Stimulated activated CD8-positive, alpha-beta memory T cell treated with anti-CD3 and anti-CD28 coated beads, Interleukin-12 subunit alpha, Interleukin-12 subunit beta, amount 100 ng/mL, for 24 hours (primary cell): ENCODE data around the gene LENEP.

Experiments
- DNase-seq: peaks from one replicate; pipeline ENCODE4 v3.0.0-alpha.2; 2020; ENCODE audit errors: extremely low read depth

LENEP gene

GRCh38 chr1:155010211-155010918 is 17.0 kb downstream of the LENEP start:
- DNase-seq, result no peak

DNA sequence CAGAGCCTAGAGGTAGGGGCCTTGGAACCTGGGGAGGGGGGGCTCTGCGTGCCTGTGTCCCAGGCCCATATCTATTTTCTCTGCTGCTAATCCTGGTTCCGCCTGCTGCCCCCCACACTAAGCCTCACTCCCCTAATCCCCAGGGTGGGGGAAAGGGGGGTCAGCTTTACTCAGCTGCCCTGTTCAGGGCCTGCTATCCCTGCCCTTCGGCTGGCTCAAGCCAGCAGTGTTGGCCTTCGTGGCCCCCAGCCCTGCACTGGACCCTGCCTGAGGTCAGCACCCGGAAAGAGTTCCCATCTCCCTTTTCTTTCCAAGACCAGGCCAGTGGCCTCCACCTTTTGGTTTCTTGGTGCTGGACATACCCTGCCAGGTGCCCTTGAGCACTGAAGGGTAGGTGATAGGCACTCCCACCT is 17.6 kb downstream of the LENEP start:
- DNase-seq, result no peak

GRCh38 chr1:155011437-155012025 is 18.1 kb downstream of the LENEP start:
- DNase-seq, result no peak

GRCh38 chr1:155012026-155012546 is 18.7 kb downstream of the LENEP start:
- DNase-seq, result no peak

GRCh38 chr1:155012776-155013602 is 19.6 kb downstream of the LENEP start:
- no peak for DNase-seq

DNA sequence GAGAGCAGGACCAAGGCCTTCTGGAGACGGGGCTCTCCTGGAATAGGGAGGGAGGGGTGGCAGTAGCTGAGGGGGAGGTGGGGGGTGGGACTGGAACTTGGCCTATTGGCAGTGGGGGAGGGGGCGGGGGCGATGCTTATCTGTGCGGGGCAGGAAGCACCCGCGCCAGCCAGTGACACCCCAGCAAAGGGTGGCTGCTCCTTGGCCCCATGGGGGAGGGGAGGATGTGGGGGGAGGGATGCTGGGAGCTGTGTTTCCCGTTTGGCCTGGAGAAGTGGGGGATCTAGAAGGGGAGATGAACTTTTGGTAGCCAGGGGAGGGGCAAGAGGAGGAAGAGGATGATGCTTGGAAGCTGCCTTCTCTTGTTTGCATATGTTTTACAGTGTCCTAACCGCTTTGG is 20.2 kb downstream of the LENEP start:
- no peak for DNase-seq

DNA sequence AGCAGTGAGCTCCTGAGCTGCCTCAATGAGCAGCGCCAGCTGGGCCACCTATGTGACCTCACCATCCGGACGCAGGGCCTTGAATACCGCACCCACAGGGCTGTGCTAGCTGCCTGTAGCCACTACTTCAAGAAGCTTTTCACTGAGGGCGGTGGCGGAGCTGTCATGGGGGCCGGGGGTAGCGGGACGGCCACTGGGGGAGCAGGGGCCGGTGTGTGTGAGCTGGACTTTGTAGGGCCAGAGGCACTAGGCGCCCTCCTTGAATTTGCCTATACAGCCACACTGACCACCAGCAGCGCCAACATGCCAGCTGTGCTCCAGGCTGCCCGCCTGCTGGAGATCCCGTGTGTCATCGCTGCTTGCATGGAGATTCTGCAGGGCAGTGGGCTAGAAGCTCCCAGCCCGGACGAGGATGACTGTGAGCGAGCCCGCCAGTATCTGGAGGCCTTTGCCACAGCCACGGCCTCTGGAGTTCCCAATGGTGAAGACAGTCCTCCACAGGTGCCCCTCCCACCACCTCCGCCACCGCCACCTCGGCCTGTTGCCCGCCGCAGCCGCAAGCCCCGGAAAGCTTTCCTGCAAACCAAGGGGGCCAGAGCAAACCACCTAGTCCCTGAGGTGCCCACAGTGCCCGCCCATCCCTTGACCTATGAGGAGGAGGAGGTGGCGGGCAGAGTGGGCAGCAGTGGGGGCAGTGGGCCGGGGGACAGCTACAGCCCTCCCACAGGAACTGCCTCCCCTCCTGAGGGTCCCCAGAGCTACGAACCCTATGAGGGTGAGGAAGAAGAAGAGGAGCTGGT is 21.5 kb downstream of the LENEP start:
- no peak for DNase-seq

DNA sequence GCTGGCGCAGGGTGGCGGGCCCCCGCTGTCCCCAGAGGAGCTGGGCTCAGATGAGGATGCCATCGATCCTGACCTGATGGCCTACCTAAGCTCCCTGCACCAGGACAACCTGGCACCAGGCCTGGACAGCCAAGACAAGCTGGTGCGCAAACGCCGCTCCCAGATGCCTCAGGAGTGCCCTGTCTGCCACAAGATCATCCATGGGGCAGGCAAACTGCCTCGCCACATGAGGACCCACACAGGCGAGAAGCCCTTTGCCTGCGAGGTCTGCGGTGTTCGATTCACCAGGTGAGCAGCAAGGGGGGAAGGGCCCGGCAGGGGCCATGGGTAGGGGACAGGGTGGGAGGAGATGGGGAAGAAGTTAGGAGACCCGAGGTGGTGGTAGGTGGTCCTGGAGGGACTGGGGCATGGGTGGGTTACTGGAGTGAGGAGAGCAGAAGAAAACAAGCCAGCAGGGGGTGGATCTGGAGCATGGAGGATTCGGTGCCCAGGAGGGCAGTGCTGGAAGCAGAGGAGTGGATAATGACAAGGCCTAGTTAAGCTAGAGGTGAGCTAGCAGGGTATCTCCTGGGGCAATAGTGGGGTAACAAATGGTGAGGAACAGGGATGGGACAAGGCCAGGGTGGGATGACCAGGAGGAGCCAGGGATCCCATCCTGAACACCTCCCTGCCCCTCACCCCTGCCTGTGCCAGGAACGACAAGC is 22.3 kb downstream of the LENEP start:
- no peak for DNase-seq

DNA sequence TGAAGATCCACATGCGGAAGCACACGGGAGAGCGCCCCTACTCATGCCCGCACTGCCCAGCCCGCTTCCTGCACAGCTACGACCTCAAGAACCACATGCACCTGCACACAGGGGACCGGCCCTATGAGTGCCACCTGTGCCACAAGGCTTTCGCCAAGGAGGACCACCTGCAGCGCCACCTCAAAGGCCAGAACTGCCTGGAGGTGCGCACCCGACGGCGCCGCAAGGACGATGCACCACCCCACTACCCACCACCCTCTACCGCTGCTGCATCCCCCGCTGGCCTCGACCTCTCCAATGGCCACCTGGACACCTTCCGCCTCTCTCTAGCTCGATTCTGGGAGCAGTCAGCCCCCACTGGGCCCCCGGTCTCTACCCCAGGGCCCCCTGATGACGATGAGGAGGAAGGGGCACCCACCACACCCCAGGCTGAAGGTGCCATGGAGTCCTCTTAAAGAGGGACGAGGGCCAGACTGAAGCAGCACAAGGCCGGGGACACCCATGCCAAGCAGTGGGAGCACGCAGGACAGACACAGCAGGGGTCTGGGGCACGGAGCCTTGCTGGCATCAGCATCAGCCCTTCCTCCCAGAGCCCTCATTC is 22.9 kb downstream of the LENEP start:
- DNase-seq, result no peak

DNA sequence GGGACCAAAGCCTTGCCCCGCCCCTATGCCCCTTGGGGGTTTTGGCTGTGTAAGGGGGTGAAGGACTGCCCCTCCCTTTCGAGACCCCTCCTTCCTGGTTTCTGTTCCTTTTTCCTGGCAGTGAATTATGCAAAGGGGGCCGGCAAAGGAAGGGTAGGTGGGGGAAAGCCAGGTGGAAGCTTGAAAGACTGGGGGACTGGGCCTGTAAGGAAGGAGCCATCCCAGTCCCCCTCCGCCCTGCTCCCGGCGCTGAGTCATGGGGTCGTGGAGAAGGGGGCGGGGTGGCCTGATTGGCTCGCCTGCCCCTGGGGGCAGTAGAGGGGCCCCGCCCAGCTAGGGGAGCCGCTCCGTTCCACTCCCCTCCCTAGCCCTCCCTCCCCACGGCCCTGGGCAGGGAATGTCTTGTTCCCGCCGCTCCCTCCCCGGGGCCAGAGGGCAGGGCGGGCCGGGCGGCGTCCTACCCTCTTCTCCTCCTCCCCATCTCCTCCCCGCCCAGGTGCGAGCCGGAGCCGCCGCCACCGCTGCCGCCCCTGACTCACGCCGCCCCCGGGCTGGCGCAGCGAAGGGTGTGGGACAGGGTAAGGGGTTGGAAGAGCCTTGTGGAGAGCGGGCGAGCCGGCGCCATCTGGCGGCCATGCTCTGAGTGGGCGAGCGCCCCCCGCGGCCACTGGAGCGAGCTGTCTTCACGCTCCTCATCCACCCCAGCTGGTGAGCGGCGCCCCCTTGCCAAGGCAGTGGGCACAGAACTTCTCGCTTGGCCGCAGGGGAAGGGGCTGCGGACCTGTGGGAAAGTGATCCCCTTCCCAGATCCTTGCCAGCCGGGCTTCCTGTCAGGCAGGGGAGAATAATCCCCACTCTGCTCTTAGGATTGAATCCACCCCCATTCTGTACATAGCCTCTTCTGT is 23.9 kb downstream of the LENEP start:
- peak; percentile 69 for DNase-seq

- no peak for DNase-seq
Measured at GRCh38 chr1:155017946-155018316, 24.5 kb downstream of the LENEP start.

DNA sequence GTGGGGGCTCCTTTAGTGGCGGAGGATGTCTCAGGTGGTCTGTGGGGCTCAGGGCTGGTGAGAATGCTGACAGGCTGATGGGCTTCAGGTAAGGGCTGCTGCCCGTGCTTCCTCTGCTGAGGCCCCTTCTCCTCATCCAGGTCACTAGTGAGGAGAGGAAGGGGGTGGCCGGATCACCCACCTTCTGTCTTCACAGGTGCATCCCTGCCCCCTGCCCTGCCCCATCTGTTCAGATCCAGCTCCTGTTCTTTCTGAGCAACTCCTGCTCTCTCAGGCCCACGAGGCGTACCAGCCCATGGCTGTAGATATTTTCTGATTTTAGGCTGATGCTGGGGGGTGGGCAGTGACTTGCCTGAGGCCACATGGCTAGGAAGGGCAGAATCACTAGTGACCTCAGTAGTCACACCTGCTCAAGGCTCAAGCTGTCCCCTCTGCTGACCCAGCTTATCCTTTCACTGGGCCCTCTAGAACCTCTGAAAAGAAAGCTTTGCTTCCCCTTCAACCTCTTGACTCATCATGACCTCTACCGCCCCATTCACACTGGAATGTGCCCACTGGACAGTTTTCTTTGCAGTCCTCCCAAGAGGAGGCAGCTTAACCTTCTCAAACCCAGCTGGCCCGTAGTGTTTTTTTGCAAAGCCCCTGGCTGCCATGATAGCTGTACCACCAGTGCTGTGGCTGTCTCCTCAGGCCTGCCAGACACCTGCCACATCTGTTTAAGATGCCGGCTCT is 25.4 kb downstream of the LENEP start:
- DNase-seq, result no peak

- no peak for DNase-seq
Measured at GRCh38 chr1:155019377-155020245, 26.2 kb downstream of the LENEP start.

GRCh38 chr1:155022136-155022926 is 28.9 kb downstream of the LENEP start:
- no peak for DNase-seq

DNA sequence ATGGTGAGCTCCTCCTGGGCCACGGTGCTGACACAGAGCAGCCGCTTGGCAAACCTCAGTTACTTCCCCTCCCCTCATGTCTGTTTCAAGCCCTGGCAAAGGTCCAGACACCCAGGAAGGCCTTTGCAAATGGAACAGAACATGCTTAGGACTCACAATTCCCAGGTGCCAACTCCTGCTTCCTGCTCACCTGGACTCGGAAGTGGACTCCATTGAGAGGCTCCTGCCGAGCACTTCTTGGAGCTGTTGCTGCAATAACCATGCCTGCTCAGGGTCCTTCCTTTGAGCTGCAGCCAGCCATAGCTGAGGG is 29.5 kb downstream of the LENEP start:
- no peak for DNase-seq

GRCh38 chr1:155023627-155024026 is 30.2 kb downstream of the LENEP start:
- DNase-seq, result no peak

DNA sequence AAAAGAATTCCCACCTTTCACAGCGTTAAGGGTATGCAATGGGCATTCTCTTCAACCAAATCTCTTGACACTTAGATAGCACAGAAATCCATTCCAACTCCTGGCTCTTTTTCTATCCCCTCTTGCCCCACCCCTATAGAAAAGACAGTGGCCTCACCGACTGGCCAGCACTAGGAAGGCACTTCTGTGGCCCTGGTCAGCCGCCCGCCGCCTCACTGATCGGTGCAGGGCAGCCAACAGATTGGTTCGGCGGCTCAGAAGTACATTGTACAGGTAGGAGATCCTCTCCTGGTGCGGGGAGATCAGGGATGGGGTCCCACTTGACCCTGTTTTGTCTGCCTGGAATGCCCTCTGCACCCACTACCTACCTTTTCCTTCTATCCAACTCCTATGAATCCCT is 30.9 kb downstream of the LENEP start:
- no peak for DNase-seq
